CD4-positive, alpha-beta memory T cell (primary cell): ENCODE measurements around the gene GPR31. TPM values are rescaled to one million over a fixed set of nuclear protein-coding genes. Genes with fewer than 3 reads are reported as not detected.

Experiments used
- CTCF ChIA-PET: fragments of 350-600 bp; sonication (Branson Sonifier 250); formaldehyde crosslinking; loops from one replicate; lab custom pipeline; 2021; ENCODE audit warnings: inconsistent platforms; ENCODE audit not compliant: partially characterized antibody; lab: Charles Lee
- POLR2A ChIA-PET: fragments of 350-600 bp; sonication (Branson Sonifier 250); formaldehyde crosslinking; loops from one replicate; lab custom pipeline; 2021; ENCODE audit not compliant: partially characterized antibody; lab: Charles Lee
- DNase-seq, 5 donors: peaks; one replicate each; pipeline versions ENCODE4 v3.0.0 to v3.0.0-alpha.2; 2020 to 2022; ENCODE audit warnings: mixed read lengths in 1 of 5
- H3K27ac ChIP-seq: one replicate; pipeline ENCODE4 v1.7.0; 2013; ENCODE audit warnings: low read depth, low read length
- H3K27me3 ChIP-seq: 2 replicates; pipeline ENCODE4 v1.7.0; 2013; ENCODE audit warnings: mild to moderate bottlenecking, low read length, moderate library complexity; ENCODE audit not compliant: insufficient read depth
- H3K36me3 ChIP-seq: 2 replicates; pipeline ENCODE4 v1.7.0; 2013; ENCODE audit warnings: mild to moderate bottlenecking, low read length, moderate library complexity; ENCODE audit not compliant: insufficient read depth
- H3K4me1 ChIP-seq: 2 replicates; pipeline ENCODE4 v1.7.0; 2013; ENCODE audit warnings: mild to moderate bottlenecking, low read length, moderate library complexity; ENCODE audit not compliant: insufficient read depth
- H3K4me3 ChIP-seq, 2 donors: one replicate each; pipeline ENCODE4 v1.7.0; 2013; ENCODE audit warnings: low read length in 2 of 2, mild to moderate bottlenecking in 1 of 2
- H3K9me3 ChIP-seq, 2 donors: one replicate each; pipeline ENCODE4 v1.7.0; 2013; ENCODE audit warnings: low read length in 2 of 2, control low read depth in 1 of 2; ENCODE audit not compliant: control insufficient read depth in 1 of 2
- H3K27ac Mint-ChIP-seq, 7 donors: one replicate each; pipeline ENCODE4 v1.8.0; 2020 to 2021; ENCODE audit warnings: mixed read lengths in 7 of 7, mild to moderate bottlenecking in 6 of 7, inconsistent platforms in 3 of 7, moderate library complexity in 3 of 7
- H3K27me3 Mint-ChIP-seq, 2 donors: one replicate each; pipeline ENCODE4 v1.8.0; 2020 to 2021; ENCODE audit warnings: mixed read lengths in 2 of 2
- H3K36me3 Mint-ChIP-seq, 2 donors: one replicate each; pipeline ENCODE4 v1.8.0; 2020 to 2021; ENCODE audit warnings: mixed read lengths in 2 of 2, inconsistent platforms in 1 of 2, mild to moderate bottlenecking in 1 of 2
- H3K4me1 Mint-ChIP-seq, 4 donors: one replicate each; pipeline ENCODE4 v1.8.0; 2020 to 2021; ENCODE audit warnings: mixed read lengths in 4 of 4, mild to moderate bottlenecking in 1 of 4
- H3K4me3 Mint-ChIP-seq, 8 donors: one replicate each; pipeline ENCODE4 v1.8.0; 2020 to 2021; ENCODE audit warnings: mixed read lengths in 8 of 8, mild to moderate bottlenecking in 7 of 8, moderate library complexity in 6 of 8, inconsistent platforms in 3 of 8
- H3K9me3 Mint-ChIP-seq, 8 donors: one replicate each; pipeline ENCODE4 v1.8.0; 2020 to 2021; ENCODE audit warnings: mixed read lengths in 8 of 8, mild to moderate bottlenecking in 5 of 8, inconsistent platforms in 3 of 8, moderate library complexity in 1 of 8
- intact Hi-C: fragments of 100-400 bp; cut with micrococcal nuclease; formaldehyde crosslinking; loops from one replicate; pipeline ENCODE4 v1.15.1; 2023
- polyA plus RNA-seq, 2 donors: library from polyadenylated mRNA; unstranded; fragments of 300-500 nt; fragmentation: Illumina TruSeq; gene quantifications; one replicate each; pipeline ENCODE4 v1.2.3, GENCODE V29; 2021
- total RNA-seq, 2 experiments: library from RNA; stranded (reverse); gene quantifications; one replicate each; pipeline ENCODE4 v1.2.3, GENCODE V29; 2021

GPR31 gene
- total and polyA plus RNA-seq, 4 experiments from 2014 or later: not detected

DNA sequence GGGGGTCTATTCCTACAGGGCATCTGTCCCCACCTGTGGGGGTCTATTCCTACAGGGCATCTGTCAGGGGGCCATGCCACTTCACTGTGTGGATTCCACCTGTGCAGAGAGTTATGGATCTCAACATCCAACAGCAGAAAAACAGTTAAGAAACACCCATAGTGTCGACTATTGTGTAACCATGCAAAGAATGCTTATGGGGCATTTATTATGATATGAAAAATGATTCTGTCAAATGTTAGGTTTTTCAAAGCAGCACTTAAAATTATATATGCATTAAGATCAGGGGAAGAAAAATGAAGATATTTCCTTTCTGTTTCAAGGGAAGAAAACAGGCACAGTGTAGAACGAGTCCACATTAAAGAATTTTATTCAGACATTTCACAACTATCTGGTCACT is 2.9 kb downstream of the GPR31 start:
- no peak overlapping the region for H3K27ac Mint-ChIP-seq
- no peaks in the 10 kb centered on the region for H3K9me3 Mint-ChIP-seq
- no peaks in the 10 kb centered on the region for H3K36me3 ChIP-seq
- peaks cover 7 to 22% (median 10%) of the 10 kb centered on the region in 4 donors for H3K4me1 Mint-ChIP-seq
- peaks cover 4% of the 10 kb centered on the region for H3K4me1 ChIP-seq
- ChIA-PET POLR2A (no interaction called here), CTCF (no interaction called here)
- intact Hi-C loops: no loop called here
- H3K27me3 Mint-ChIP-seq: no peaks in the 10 kb centered on the region
- H3K4me3 ChIP-seq: no peak overlapping the region
- H3K9me3 ChIP-seq: no peaks in the 10 kb centered on the region
- H3K4me3 Mint-ChIP-seq: no peak overlapping the region
- H3K27ac ChIP-seq: no peak overlapping the region
- no peak for DNase-seq
- H3K27me3 ChIP-seq: no peaks in the 10 kb centered on the region
- no peaks in the 10 kb centered on the region for H3K36me3 Mint-ChIP-seq

- DNase-seq: no peak
- Mint-ChIP-seq H3K27ac (no peak overlapping the region), H3K27me3 (no peaks in the 10 kb centered on the region), H3K4me3 (peak overlapping the region in 1 of 8 donors; percentile 68), H3K36me3 (no peaks in the 10 kb centered on the region), H3K9me3 (no peaks in the 10 kb centered on the region), H3K4me1 (peaks cover 7 to 22% (median 10%) of the 10 kb centered on the region in 4 donors)
- no peak overlapping the region for H3K27ac ChIP-seq
- H3K36me3 ChIP-seq: no peaks in the 10 kb centered on the region
- H3K4me3 ChIP-seq: no peak overlapping the region
- POLR2A ChIA-PET: no interaction called here
- H3K27me3 ChIP-seq: no peaks in the 10 kb centered on the region
- no peaks in the 10 kb centered on the region for H3K9me3 ChIP-seq
- CTCF ChIA-PET: no interaction called here
- peaks cover 4% of the 10 kb centered on the region for H3K4me1 ChIP-seq
- intact Hi-C loops: no loop called here
Measured at GRCh38 chr6:167154291-167154690, 3.5 kb downstream of the GPR31 start.

DNA sequence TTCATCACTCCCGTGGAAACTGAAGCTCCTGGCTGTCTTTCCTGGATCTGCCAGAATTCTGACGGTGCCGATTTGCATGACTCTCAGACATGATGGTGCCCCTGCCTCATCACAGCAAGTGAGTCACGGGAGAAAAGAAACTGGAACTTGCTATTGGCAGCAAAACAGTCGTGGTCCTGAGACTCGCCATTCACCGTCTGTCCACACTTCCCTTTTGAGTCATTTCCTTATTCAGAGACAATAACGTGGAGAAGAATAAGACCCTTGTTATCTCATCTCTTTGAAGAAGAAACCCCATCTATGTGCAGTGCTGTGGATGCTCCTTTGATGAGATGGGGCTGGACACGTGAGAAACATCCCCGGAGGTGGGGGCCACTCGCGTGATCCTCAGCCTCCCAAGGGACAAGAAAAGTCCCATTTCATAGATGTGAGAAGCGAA is 4.2 kb downstream of the GPR31 start:
- Mint-ChIP-seq H3K36me3 (no peaks in the 10 kb centered on the region), H3K27ac (peak overlapping the region in 4 of 7 donors; percentile 25 to 83 (median 56)), H3K27me3 (no peaks in the 10 kb centered on the region), H3K4me3 (peak overlapping the region; percentile 55 to 81 (median 70)), H3K4me1 (peaks cover 7 to 22% (median 10%) of the 10 kb centered on the region in 4 donors), H3K9me3 (no peaks in the 10 kb centered on the region)
- ChIA-PET POLR2A (no interaction called here), CTCF (no interaction called here)
- DNase-seq: peak in 1 of 5 donors; percentile 40
- Histone ChIP-seq H3K27ac (no peak overlapping the region), H3K9me3 (no peaks in the 10 kb centered on the region), H3K4me3 (peak overlapping the region in 1 of 2 donors; percentile 20), H3K36me3 (no peaks in the 10 kb centered on the region), H3K4me1 (peaks cover 4% of the 10 kb centered on the region), H3K27me3 (no peaks in the 10 kb centered on the region)
- intact Hi-C loops: no loop called here

DNA sequence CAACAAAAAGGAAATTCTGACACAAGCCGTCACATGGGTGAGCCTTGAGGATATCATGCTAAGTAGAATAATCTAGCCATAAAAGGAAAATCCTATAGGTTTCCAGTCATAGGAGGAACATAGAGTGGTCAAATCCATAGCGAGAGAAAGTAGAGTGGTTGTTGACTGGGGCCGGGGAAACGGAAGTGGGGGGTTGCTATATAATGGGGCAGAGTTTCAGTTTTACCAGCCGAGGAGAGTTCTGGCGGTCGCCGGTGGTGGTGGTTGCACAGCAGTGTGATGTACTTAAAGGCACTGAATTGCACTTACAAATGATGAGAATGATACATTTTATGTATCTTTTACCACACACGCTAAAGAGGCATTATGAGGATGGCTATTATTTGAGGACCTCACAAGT is 4.9 kb downstream of the GPR31 start:
- peak overlapping the region in 1 of 2 donors; percentile 20 for H3K4me3 ChIP-seq

GRCh38 chr6:167151648-167152047 is 6.1 kb downstream of the GPR31 start:
- no peaks in the 10 kb centered on the region for H3K9me3 Mint-ChIP-seq
- no peak overlapping the region for H3K4me3 ChIP-seq
- intact Hi-C loops: no loop called here
- ChIA-PET CTCF (interaction anchor here (1.8 kb wide), 1 partner anchor 377 kb away, joined by 5 read pairs; no protein-coding TSS in a partner anchor), POLR2A (no interaction called here)
- DNase-seq: no peak
- H3K27ac ChIP-seq: no peak overlapping the region
- peak overlapping the region in 2 of 7 donors; percentile 16 to 26 for H3K27ac Mint-ChIP-seq
- no peaks in the 10 kb centered on the region for H3K27me3 ChIP-seq
- H3K4me3 Mint-ChIP-seq: no peak overlapping the region
- no peaks in the 10 kb centered on the region for H3K36me3 ChIP-seq
- H3K27me3 Mint-ChIP-seq: peaks cover 0 to under 1% of the 10 kb centered on the region in 2 donors
- H3K4me1 ChIP-seq: peaks cover 4% of the 10 kb centered on the region
- no peaks in the 10 kb centered on the region for H3K36me3 Mint-ChIP-seq
- H3K4me1 Mint-ChIP-seq: peaks cover 7 to 22% (median 10%) of the 10 kb centered on the region in 4 donors
- no peaks in the 10 kb centered on the region for H3K9me3 ChIP-seq

More for the DNA sequence above, 4.9 kb downstream of the GPR31 start:
- Histone ChIP-seq H3K36me3 (no peaks in the 10 kb centered on the region), H3K27ac (no peak overlapping the region), H3K9me3 (no peaks in the 10 kb centered on the region), H3K27me3 (no peaks in the 10 kb centered on the region), H3K4me1 (peaks cover 4% of the 10 kb centered on the region)
- ChIA-PET CTCF (interaction anchor here (1.8 kb wide), 1 partner anchor 378 kb away, joined by 5 read pairs; no protein-coding TSS in a partner anchor), POLR2A (no interaction called here)
- H3K27ac Mint-ChIP-seq: peak overlapping the region in 4 of 7 donors; percentile 1 to 83 (median 44)
- peak in 1 of 5 donors; percentile 39 for DNase-seq
- peaks cover 7 to 22% (median 10%) of the 10 kb centered on the region in 4 donors for H3K4me1 Mint-ChIP-seq
- peak overlapping the region; percentile 55 to 81 (median 70) for H3K4me3 Mint-ChIP-seq
- no peaks in the 10 kb centered on the region for H3K36me3 Mint-ChIP-seq
- intact Hi-C loops: no loop called here
- H3K9me3 Mint-ChIP-seq: no peaks in the 10 kb centered on the region
- H3K27me3 Mint-ChIP-seq: no peaks in the 10 kb centered on the region

DNA sequence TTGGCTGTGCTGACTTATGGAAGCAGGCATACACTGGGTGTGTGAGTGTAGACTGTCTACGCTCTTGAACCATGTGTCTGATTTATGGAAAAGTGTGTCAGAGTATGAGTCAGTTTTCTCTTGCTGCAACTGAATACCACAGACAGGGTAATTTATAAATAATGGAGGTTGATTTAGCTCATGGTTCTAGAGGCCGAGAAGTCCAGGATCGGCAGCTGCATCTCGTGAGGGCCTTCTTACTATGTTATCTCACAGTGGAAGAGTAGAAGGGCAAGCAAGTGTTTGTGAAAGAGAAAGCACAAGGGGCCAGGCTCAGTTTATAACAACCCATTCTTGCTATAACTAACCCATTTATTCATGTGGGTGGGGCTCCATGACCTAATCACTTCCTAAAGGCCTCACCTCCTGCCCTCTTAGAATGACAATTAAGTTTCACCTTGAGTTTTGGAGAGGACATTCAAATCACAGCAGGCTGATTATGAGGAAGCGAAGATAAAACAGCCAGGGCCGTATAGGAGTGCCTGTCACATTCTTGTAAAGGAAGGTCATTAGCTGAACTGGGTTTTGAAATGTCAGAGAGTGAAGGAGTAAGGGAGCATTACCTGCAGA is 6.7 kb downstream of the GPR31 start:
- Mint-ChIP-seq H3K27me3 (peaks cover 0 to 2% of the 10 kb centered on the region in 2 donors), H3K36me3 (no peaks in the 10 kb centered on the region), H3K9me3 (no peaks in the 10 kb centered on the region), H3K27ac (peak overlapping the region in 2 of 7 donors; percentile 5 to 16), H3K4me1 (peaks cover 8 to 22% (median 10%) of the 10 kb centered on the region in 4 donors), H3K4me3 (peak overlapping the region in 2 of 8 donors; percentile 1)
- POLR2A ChIA-PET: no interaction called here
- H3K36me3 ChIP-seq: no peaks in the 10 kb centered on the region
- CTCF ChIA-PET: interaction anchor here (1.0 to 1.8 kb wide), 2 partner anchors 9 to 376 kb away, joined by 3 to 5 read pairs; no protein-coding TSS in a partner anchor
- H3K27me3 ChIP-seq: no peaks in the 10 kb centered on the region
- DNase-seq: no peak
- intact Hi-C loops: no loop called here
- peaks cover 4% of the 10 kb centered on the region for H3K4me1 ChIP-seq
- no peaks in the 10 kb centered on the region for H3K9me3 ChIP-seq
- H3K27ac ChIP-seq: no peak overlapping the region
- no peak overlapping the region for H3K4me3 ChIP-seq

- H3K4me3 Mint-ChIP-seq: no peak overlapping the region
- H3K36me3 Mint-ChIP-seq: no peaks in the 10 kb centered on the region
- POLR2A ChIA-PET: no interaction called here
- intact Hi-C loops: no loop called here
- Histone ChIP-seq H3K27ac (no peak overlapping the region), H3K4me1 (peaks cover 4% of the 10 kb centered on the region), H3K4me3 (no peak overlapping the region), H3K9me3 (no peaks in the 10 kb centered on the region), H3K27me3 (no peaks in the 10 kb centered on the region), H3K36me3 (no peaks in the 10 kb centered on the region)
- H3K27me3 Mint-ChIP-seq: peaks cover 0 to 2% of the 10 kb centered on the region in 2 donors
- H3K4me1 Mint-ChIP-seq: peaks cover 8 to 22% (median 10%) of the 10 kb centered on the region in 4 donors
- CTCF ChIA-PET: no interaction called here
- H3K9me3 Mint-ChIP-seq: no peaks in the 10 kb centered on the region
- no peak for DNase-seq
- H3K27ac Mint-ChIP-seq: no peak overlapping the region
Measured at GRCh38 chr6:167148997-167149396, 8.8 kb downstream of the GPR31 start.
